ENCODE measurements around the gene SOX8.

The SOX8 gene

GRCh38 chr16:1008085-1008484, 26.5 kb downstream of the SOX8 start:
- Histone ChIP-seq H3K4me3 (ENCODE audit: extremely low read depth, insufficient read depth, low read length, poor library complexity, severe bottlenecking) (no peak overlapping the region), H3K27ac (ENCODE audit: low read depth, low read length, severe bottlenecking) (no peak overlapping the region), H3K9me3 (ENCODE audit: control insufficient read depth, low read length) (no peaks in the 10 kb centered on the region), H3K36me3 (ENCODE audit: control insufficient read depth, insufficient read depth, low read length) (no peaks in the 10 kb centered on the region), H3K4me1 (ENCODE audit: control insufficient read depth, insufficient read depth, low read length, poor library complexity, severe bottlenecking) (peaks cover 1% of the 10 kb centered on the region)
- WGBS, 2 experiments (ENCODE audit: insufficient coverage in 2 of 2), result 91 to 98% methylated on average over 14 of the region's 14 CpGs

- H3K9me3 ChIP-seq (ENCODE audit: control insufficient read depth, low read length), result no peaks in the 10 kb centered on the region
- no peak overlapping the region for H3K4me3 ChIP-seq (ENCODE audit: extremely low read depth, insufficient read depth, low read length, poor library complexity, severe bottlenecking)
- H3K27ac ChIP-seq (ENCODE audit: low read depth, low read length, severe bottlenecking), result no peak overlapping the region
- WGBS, 2 experiments (ENCODE audit: insufficient coverage in 2 of 2), result 92 to 94% methylated on average over 22 to 24 of the region's 30 CpGs
- no peaks in the 10 kb centered on the region for H3K4me1 ChIP-seq (ENCODE audit: control insufficient read depth, insufficient read depth, low read length, poor library complexity, severe bottlenecking)
- no peaks in the 10 kb centered on the region for H3K36me3 ChIP-seq (ENCODE audit: control insufficient read depth, insufficient read depth, low read length)
These were observed 28.0 kb downstream of the SOX8 start for GRCh38 chr16:1009358-1010150.

GRCh38 chr16:1010251-1010650, 28.7 kb downstream of the SOX8 start:
- 80 to 82% methylated on average over 18 to 19 of the region's 20 CpGs for WGBS, 2 experiments (ENCODE audit: insufficient coverage in 2 of 2)
- no peaks in the 10 kb centered on the region for H3K4me1 ChIP-seq (ENCODE audit: control insufficient read depth, insufficient read depth, low read length, poor library complexity, severe bottlenecking)

GRCh38 chr16:1010815-1011214, 29.2 kb downstream of the SOX8 start:
- Histone ChIP-seq H3K27ac (ENCODE audit: low read depth, low read length, severe bottlenecking) (no peak overlapping the region), H3K9me3 (ENCODE audit: control insufficient read depth, low read length) (no peaks in the 10 kb centered on the region), H3K4me1 (ENCODE audit: control insufficient read depth, insufficient read depth, low read length, poor library complexity, severe bottlenecking) (no peaks in the 10 kb centered on the region), H3K36me3 (ENCODE audit: control insufficient read depth, insufficient read depth, low read length) (no peaks in the 10 kb centered on the region), H3K4me3 (ENCODE audit: extremely low read depth, insufficient read depth, low read length, poor library complexity, severe bottlenecking) (no peak overlapping the region)
- 90 to 93% methylated on average over 14 to 16 of the region's 16 CpGs for WGBS, 2 experiments (ENCODE audit: insufficient coverage in 2 of 2)

More at GRCh38 chr16:1010251-1010650, 28.7 kb downstream of the SOX8 start:
- H3K36me3 ChIP-seq (ENCODE audit: control insufficient read depth, insufficient read depth, low read length), result no peaks in the 10 kb centered on the region
- no peaks in the 10 kb centered on the region for H3K9me3 ChIP-seq (ENCODE audit: control insufficient read depth, low read length)
- H3K4me3 ChIP-seq (ENCODE audit: extremely low read depth, insufficient read depth, low read length, poor library complexity, severe bottlenecking), result no peak overlapping the region
- no peak overlapping the region for H3K27ac ChIP-seq (ENCODE audit: low read depth, low read length, severe bottlenecking)

GRCh38 chr16:1011316-1012082, 29.9 kb downstream of the SOX8 start:
- Histone ChIP-seq H3K4me3 (ENCODE audit: extremely low read depth, insufficient read depth, low read length, poor library complexity, severe bottlenecking) (no peak overlapping the region), H3K36me3 (ENCODE audit: control insufficient read depth, insufficient read depth, low read length) (no peaks in the 10 kb centered on the region), H3K4me1 (ENCODE audit: control insufficient read depth, insufficient read depth, low read length, poor library complexity, severe bottlenecking) (no peaks in the 10 kb centered on the region), H3K9me3 (ENCODE audit: control insufficient read depth, low read length) (no peaks in the 10 kb centered on the region), H3K27ac (ENCODE audit: low read depth, low read length, severe bottlenecking) (no peak overlapping the region)
- WGBS, 2 experiments (ENCODE audit: insufficient coverage in 2 of 2), result 92 to 93% methylated on average over 25 to 35 of the region's 37 CpGs

GRCh38 chr16:1012135-1012534, 30.6 kb downstream of the SOX8 start:
- Histone ChIP-seq H3K36me3 (ENCODE audit: control insufficient read depth, insufficient read depth, low read length) (no peaks in the 10 kb centered on the region), H3K9me3 (ENCODE audit: control insufficient read depth, low read length) (no peaks in the 10 kb centered on the region), H3K4me3 (ENCODE audit: extremely low read depth, insufficient read depth, low read length, poor library complexity, severe bottlenecking) (no peak overlapping the region), H3K27ac (ENCODE audit: low read depth, low read length, severe bottlenecking) (no peak overlapping the region), H3K4me1 (ENCODE audit: control insufficient read depth, insufficient read depth, low read length, poor library complexity, severe bottlenecking) (no peaks in the 10 kb centered on the region)
- WGBS, 2 experiments (ENCODE audit: insufficient coverage in 2 of 2), result 92 to 95% methylated on average over 17 to 19 of the region's 19 CpGs

- H3K4me3 ChIP-seq (ENCODE audit: extremely low read depth, insufficient read depth, low read length, poor library complexity, severe bottlenecking), result no peak overlapping the region
- H3K27ac ChIP-seq (ENCODE audit: low read depth, low read length, severe bottlenecking), result no peak overlapping the region
- 93 to 95% methylated on average over 26 to 27 of the region's 28 CpGs for WGBS, 2 experiments (ENCODE audit: insufficient coverage in 2 of 2)
These were observed 31.4 kb downstream of the SOX8 start for GRCh38 chr16:1012722-1013592.

GRCh38 chr16:1013593-1013900, 32.0 kb downstream of the SOX8 start:
- Histone ChIP-seq H3K4me3 (ENCODE audit: extremely low read depth, insufficient read depth, low read length, poor library complexity, severe bottlenecking) (no peak overlapping the region), H3K4me1 (ENCODE audit: control insufficient read depth, insufficient read depth, low read length, poor library complexity, severe bottlenecking) (no peaks in the 10 kb centered on the region), H3K9me3 (ENCODE audit: control insufficient read depth, low read length) (no peaks in the 10 kb centered on the region), H3K36me3 (ENCODE audit: control insufficient read depth, insufficient read depth, low read length) (no peaks in the 10 kb centered on the region), H3K27ac (ENCODE audit: low read depth, low read length, severe bottlenecking) (no peak overlapping the region)
- 83 to 93% methylated on average over 7 to 8 of the region's 8 CpGs for WGBS, 2 experiments (ENCODE audit: insufficient coverage in 2 of 2)

More at GRCh38 chr16:1012722-1013592, 31.4 kb downstream of the SOX8 start:
- H3K36me3 ChIP-seq (ENCODE audit: control insufficient read depth, insufficient read depth, low read length), result no peaks in the 10 kb centered on the region
- no peaks in the 10 kb centered on the region for H3K9me3 ChIP-seq (ENCODE audit: control insufficient read depth, low read length)
- H3K4me1 ChIP-seq (ENCODE audit: control insufficient read depth, insufficient read depth, low read length, poor library complexity, severe bottlenecking), result no peaks in the 10 kb centered on the region

GRCh38 chr16:1014221-1014620, 32.7 kb downstream of the SOX8 start:
- H3K4me1 ChIP-seq (ENCODE audit: control insufficient read depth, insufficient read depth, low read length, poor library complexity, severe bottlenecking), result no peaks in the 10 kb centered on the region
- no peaks in the 10 kb centered on the region for H3K9me3 ChIP-seq (ENCODE audit: control insufficient read depth, low read length)
- 89 to 98% methylated on average over 4 to 6 of the region's 8 CpGs for WGBS, 2 experiments (ENCODE audit: insufficient coverage in 2 of 2)
- H3K36me3 ChIP-seq (ENCODE audit: control insufficient read depth, insufficient read depth, low read length), result no peaks in the 10 kb centered on the region
- no peak overlapping the region for H3K4me3 ChIP-seq (ENCODE audit: extremely low read depth, insufficient read depth, low read length, poor library complexity, severe bottlenecking)
- H3K27ac ChIP-seq (ENCODE audit: low read depth, low read length, severe bottlenecking), result no peak overlapping the region

GRCh38 chr16:1014771-1015495, 33.4 kb downstream of the SOX8 start:
- no peaks in the 10 kb centered on the region for H3K4me1 ChIP-seq (ENCODE audit: control insufficient read depth, insufficient read depth, low read length, poor library complexity, severe bottlenecking)
- no peak overlapping the region for H3K27ac ChIP-seq (ENCODE audit: low read depth, low read length, severe bottlenecking)
- 87 to 91% methylated on average over 19 to 21 of the region's 22 CpGs for WGBS, 2 experiments (ENCODE audit: insufficient coverage in 2 of 2)
- no peak overlapping the region for H3K4me3 ChIP-seq (ENCODE audit: extremely low read depth, insufficient read depth, low read length, poor library complexity, severe bottlenecking)
- H3K9me3 ChIP-seq (ENCODE audit: control insufficient read depth, low read length), result no peaks in the 10 kb centered on the region
- no peaks in the 10 kb centered on the region for H3K36me3 ChIP-seq (ENCODE audit: control insufficient read depth, insufficient read depth, low read length)
